ENCODE measurements around the gene FZD4.

The FZD4 gene

GRCh38 chr11:86914865-86915519, 40.2 kb downstream of the FZD4 start:
- no peaks in the 10 kb centered on the region for H3K36me3 Mint-ChIP-seq
- peaks cover 5% of the 10 kb centered on the region for H3K27me3 Mint-ChIP-seq
- H3K4me1 Mint-ChIP-seq, result peaks cover 6% of the 10 kb centered on the region
- no peak overlapping the region for H3K4me3 Mint-ChIP-seq
- no peaks in the 10 kb centered on the region for H3K9me3 Mint-ChIP-seq
- H3K27ac Mint-ChIP-seq, result no peak overlapping the region

GRCh38 chr11:86912238-86912637, 43.0 kb downstream of the FZD4 start:
- peaks cover 4% of the 10 kb centered on the region for H3K4me1 Mint-ChIP-seq
- H3K4me3 Mint-ChIP-seq, result no peak overlapping the region
- H3K27me3 Mint-ChIP-seq, result peaks cover 5% of the 10 kb centered on the region
- H3K9me3 Mint-ChIP-seq, result no peaks in the 10 kb centered on the region
- H3K27ac Mint-ChIP-seq, result no peak overlapping the region
- H3K36me3 Mint-ChIP-seq, result no peaks in the 10 kb centered on the region

GRCh38 chr11:86910592-86910991, 44.6 kb downstream of the FZD4 start:
- Mint-ChIP-seq H3K36me3 (no peaks in the 10 kb centered on the region), H3K4me3 (no peak overlapping the region), H3K9me3 (no peaks in the 10 kb centered on the region), H3K4me1 (no peaks in the 10 kb centered on the region), H3K27ac (no peak overlapping the region), H3K27me3 (peaks cover 5% of the 10 kb centered on the region)

GRCh38 chr11:86906198-86906597, 49.0 kb downstream of the FZD4 start:
- Mint-ChIP-seq H3K36me3 (no peaks in the 10 kb centered on the region), H3K27me3 (no peaks in the 10 kb centered on the region), H3K27ac (no peak overlapping the region), H3K4me1 (no peaks in the 10 kb centered on the region), H3K4me3 (no peak overlapping the region), H3K9me3 (no peaks in the 10 kb centered on the region)

- Mint-ChIP-seq H3K9me3 (no peaks in the 10 kb centered on the region), H3K36me3 (no peaks in the 10 kb centered on the region), H3K27ac (no peak overlapping the region), H3K4me3 (no peak overlapping the region), H3K4me1 (no peaks in the 10 kb centered on the region), H3K27me3 (no peaks in the 10 kb centered on the region)
Measured at GRCh38 chr11:86905252-86905651, 49.9 kb downstream of the FZD4 start.

- no peak overlapping the region for H3K27ac Mint-ChIP-seq
Measured at GRCh38 chr11:86904001-86904400, 51.2 kb downstream of the FZD4 start.

GRCh38 chr11:86902345-86902744, 52.9 kb downstream of the FZD4 start:
- no peaks in the 10 kb centered on the region for H3K9me3 Mint-ChIP-seq
- peaks cover 4% of the 10 kb centered on the region for H3K27me3 Mint-ChIP-seq
- H3K36me3 Mint-ChIP-seq, result no peaks in the 10 kb centered on the region
- no peaks in the 10 kb centered on the region for H3K4me1 Mint-ChIP-seq
- no peak overlapping the region for H3K4me3 Mint-ChIP-seq
- H3K27ac Mint-ChIP-seq, result no peak overlapping the region

More at GRCh38 chr11:86904001-86904400, 51.2 kb downstream of the FZD4 start:
- Mint-ChIP-seq H3K27me3 (no peaks in the 10 kb centered on the region), H3K36me3 (no peaks in the 10 kb centered on the region), H3K4me3 (no peak overlapping the region), H3K4me1 (no peaks in the 10 kb centered on the region), H3K9me3 (no peaks in the 10 kb centered on the region)

GRCh38 chr11:86901599-86901998, 53.6 kb downstream of the FZD4 start:
- no peaks in the 10 kb centered on the region for H3K4me1 Mint-ChIP-seq
- no peaks in the 10 kb centered on the region for H3K36me3 Mint-ChIP-seq
- H3K4me3 Mint-ChIP-seq, result no peak overlapping the region
- H3K27me3 Mint-ChIP-seq, result peaks cover 4% of the 10 kb centered on the region
- no peaks in the 10 kb centered on the region for H3K9me3 Mint-ChIP-seq
- no peak overlapping the region for H3K27ac Mint-ChIP-seq

GRCh38 chr11:86900162-86900561, 55.0 kb downstream of the FZD4 start:
- no peaks in the 10 kb centered on the region for H3K4me1 Mint-ChIP-seq
- no peaks in the 10 kb centered on the region for H3K36me3 Mint-ChIP-seq
- H3K27me3 Mint-ChIP-seq, result peaks cover 4% of the 10 kb centered on the region
- no peaks in the 10 kb centered on the region for H3K9me3 Mint-ChIP-seq
- H3K4me3 Mint-ChIP-seq, result no peak overlapping the region
- H3K27ac Mint-ChIP-seq, result no peak overlapping the region

GRCh38 chr11:86898689-86899088, 56.5 kb downstream of the FZD4 start:
- Mint-ChIP-seq H3K36me3 (no peaks in the 10 kb centered on the region), H3K4me3 (no peak overlapping the region), H3K27ac (no peak overlapping the region), H3K9me3 (no peaks in the 10 kb centered on the region), H3K27me3 (peaks cover 4% of the 10 kb centered on the region), H3K4me1 (no peaks in the 10 kb centered on the region)

- Mint-ChIP-seq H3K4me1 (no peaks in the 10 kb centered on the region), H3K4me3 (no peak overlapping the region), H3K27me3 (peaks cover 4% of the 10 kb centered on the region), H3K9me3 (no peaks in the 10 kb centered on the region), H3K36me3 (no peaks in the 10 kb centered on the region), H3K27ac (no peak overlapping the region)
Measured at GRCh38 chr11:86896441-86896841, 58.8 kb downstream of the FZD4 start.
